Keratinocyte (primary cell): ENCODE measurements around the gene MTUS2. TPM values are rescaled to one million over a fixed set of nuclear protein-coding genes. Genes with fewer than 3 reads are reported as not detected.

Experiments used
- DNase-seq: peaks from one replicate; pipeline ENCODE4 v3.0.0-alpha.2; 2011; ENCODE audit warnings: low read depth, missing footprints, low spot score
- FAIRE-seq: peaks from 2 replicates; lab custom pipeline; 2011; peaks lifted over from hg19 to GRCh38; lab: Jason Lieb, UNC
- H2AFZ ChIP-seq: 2 replicates; pipeline ENCODE4 v1.6.0; 2012; ENCODE audit warnings: low read length, control low read depth, inconsistent platforms; ENCODE audit not compliant: control insufficient read depth
- H3K27ac ChIP-seq: 2 replicates; pipeline ENCODE4 v1.5.1; 2011; ENCODE audit warnings: low read length; ENCODE audit not compliant: control insufficient read depth, insufficient read depth
- H3K27me3 ChIP-seq: 3 replicates; pipeline ENCODE4 v1.6.0; 2011; ENCODE audit warnings: low read length; ENCODE audit not compliant: control insufficient read depth, insufficient read depth; ENCODE audit errors: extremely low read depth
- H3K36me3 ChIP-seq, 2 experiments: 2 replicates in 1 of 2; 3 replicates in 1 of 2; pipeline ENCODE4 v1.5.1; 2011; ENCODE audit warnings: low read length in 2 of 2, mild to moderate bottlenecking in 1 of 2; ENCODE audit not compliant: control insufficient read depth in 2 of 2, insufficient read depth in 2 of 2; ENCODE audit errors: extremely low read depth in 1 of 2
- H3K4me1 ChIP-seq: 3 replicates; pipeline ENCODE4 v1.5.1; 2011; ENCODE audit warnings: low read length; ENCODE audit not compliant: control insufficient read depth, insufficient read depth; ENCODE audit errors: extremely low read depth
- H3K4me2 ChIP-seq: 3 replicates; pipeline ENCODE4 v1.6.0; 2011; ENCODE audit warnings: low read depth, low read length; ENCODE audit not compliant: control insufficient read depth, insufficient read depth; ENCODE audit errors: extremely low read depth
- H3K4me3 ChIP-seq, 3 experiments: fragments of 200-600 bp in 1 of 3; sonication (generic) in 1 of 3; 2 replicates in 2 of 3; 3 replicates in 1 of 3; pipeline ENCODE4 v1.5.1; 2011 to 2016; ENCODE audit warnings: low read length in 3 of 3, mild to moderate bottlenecking in 3 of 3, control low read depth in 2 of 3, inconsistent platforms in 1 of 3, low read depth in 1 of 3, mixed read lengths in 1 of 3, mixed run types in 1 of 3, moderate library complexity in 1 of 3; ENCODE audit not compliant: control insufficient read depth in 2 of 3, insufficient read depth in 2 of 3; ENCODE audit errors: extremely low read depth in 1 of 3
- H3K79me2 ChIP-seq: 2 replicates; pipeline ENCODE4 v1.6.0; 2012; ENCODE audit warnings: low read length; ENCODE audit not compliant: control insufficient read depth, insufficient read depth
- H3K9ac ChIP-seq: 3 replicates; pipeline ENCODE4 v1.6.0; 2011; ENCODE audit warnings: low read length; ENCODE audit not compliant: control insufficient read depth, insufficient read depth; ENCODE audit errors: extremely low read depth
- H3K9me1 ChIP-seq: 3 replicates; pipeline ENCODE4 v1.6.0; 2011; ENCODE audit warnings: low read length; ENCODE audit not compliant: control insufficient read depth, insufficient read depth; ENCODE audit errors: extremely low read depth
- H3K9me3 ChIP-seq: 2 replicates; pipeline ENCODE4 v1.5.1; 2012; ENCODE audit warnings: low read depth, low read length; ENCODE audit not compliant: control insufficient read depth
- H4K20me1 ChIP-seq: 3 replicates; pipeline ENCODE4 v1.6.0; 2011; ENCODE audit warnings: low read length; ENCODE audit not compliant: control insufficient read depth, insufficient read depth; ENCODE audit errors: extremely low read depth
- EZH2 ChIP-seq: IDR thresholded peaks from one replicate; pipeline ENCODE4 v1.6.1; 2012; ENCODE audit warnings: inconsistent platforms, mild to moderate bottlenecking, low read length, moderate library complexity
- dilution Hi-C: fragments of 300-500 bp; cut with MboI; formaldehyde crosslinking; loops from one replicate; pipeline ENCODE4 v1.7.0; 2020; ENCODE audit warnings: low sequenced_read_pairs; ENCODE audit not compliant: extremely low pct_ligation_motif_present
- polyA plus RNA-seq, 5 experiments: library from polyadenylated mRNA; depleted of rRNA in 3 of 5; stranded (reverse) in 3 of 5; stranded (forward) in 1 of 5; unstranded in 1 of 5; fragments of >200 nt; gene quantifications; 1 replicate in 1 of 5; 2 replicates in 3 of 5; 3 replicates in 1 of 5; pipeline versions ENCODE4 v1.2.1 to v1.2.3, GENCODE V29; 2011 to 2012; ENCODE audit warnings: missing spikeins in 2 of 5, low read depth in 1 of 5, low replicate concordance in 1 of 5
- TF ChIP-seq, protein P1 (sequence below), 3 experiments: IDR thresholded peaks in 1 of 3; conservative IDR thresholded peaks in 1 of 3; optimal IDR thresholded peaks in 1 of 3; 2 replicates in 2 of 3; 3 replicates in 1 of 3; pipeline versions ENCODE3 to v1.5.1; 2011; ENCODE audit warnings: low read length in 3 of 3, mild to moderate bottlenecking in 3 of 3, moderate library complexity in 2 of 3, control low read depth in 1 of 3, inconsistent platforms in 1 of 3; ENCODE audit not compliant: insufficient read depth in 2 of 3; ENCODE audit errors: extremely low read depth in 1 of 3

MTUS2 gene
- polyA plus RNA-seq, 1 donor (not counting 4 experiments of a cell fraction or from before 2014, with no cell fraction given), result 0.17 TPM

GRCh38 chr13:29073755-29074154 lies 253.6 kb downstream of the MTUS2 start:
- no peak for DNase-seq
- no peak overlapping the region for H2AFZ ChIP-seq
- H3K4me3 ChIP-seq, result no peak overlapping the region
- no peaks in the 10 kb centered on the region for H3K79me2 ChIP-seq
- dilution Hi-C loops, result no loop called here
- no peaks in the 10 kb centered on the region for H4K20me1 ChIP-seq
- no peak for FAIRE-seq
- no peak overlapping the region for H3K4me2 ChIP-seq
- no peaks in the 10 kb centered on the region for H3K36me3 ChIP-seq
- TF ChIP-seq, protein P1, sequence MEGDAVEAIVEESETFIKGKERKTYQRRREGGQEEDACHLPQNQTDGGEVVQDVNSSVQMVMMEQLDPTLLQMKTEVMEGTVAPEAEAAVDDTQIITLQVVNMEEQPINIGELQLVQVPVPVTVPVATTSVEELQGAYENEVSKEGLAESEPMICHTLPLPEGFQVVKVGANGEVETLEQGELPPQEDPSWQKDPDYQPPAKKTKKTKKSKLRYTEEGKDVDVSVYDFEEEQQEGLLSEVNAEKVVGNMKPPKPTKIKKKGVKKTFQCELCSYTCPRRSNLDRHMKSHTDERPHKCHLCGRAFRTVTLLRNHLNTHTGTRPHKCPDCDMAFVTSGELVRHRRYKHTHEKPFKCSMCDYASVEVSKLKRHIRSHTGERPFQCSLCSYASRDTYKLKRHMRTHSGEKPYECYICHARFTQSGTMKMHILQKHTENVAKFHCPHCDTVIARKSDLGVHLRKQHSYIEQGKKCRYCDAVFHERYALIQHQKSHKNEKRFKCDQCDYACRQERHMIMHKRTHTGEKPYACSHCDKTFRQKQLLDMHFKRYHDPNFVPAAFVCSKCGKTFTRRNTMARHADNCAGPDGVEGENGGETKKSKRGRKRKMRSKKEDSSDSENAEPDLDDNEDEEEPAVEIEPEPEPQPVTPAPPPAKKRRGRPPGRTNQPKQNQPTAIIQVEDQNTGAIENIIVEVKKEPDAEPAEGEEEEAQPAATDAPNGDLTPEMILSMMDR (optimal IDR thresholded peaks at IDR 0.05 in 1 of 3, IDR thresholded peaks at IDR 0.05 in 1 of 3, conservative IDR thresholded peaks at IDR 0.05 in 1 of 3; ENCODE audit: extremely low read depth in 1 of 3, insufficient read depth in 2 of 3, low read length in 3 of 3), result no peak
- TF ChIP-seq EZH2, result no peak
- H3K9me1 ChIP-seq, result no peaks in the 10 kb centered on the region
- H3K9ac ChIP-seq, result no peak overlapping the region
- no peak overlapping the region for H3K27ac ChIP-seq
- no peaks in the 10 kb centered on the region for H3K27me3 ChIP-seq
- no peaks in the 10 kb centered on the region for H3K9me3 ChIP-seq
- no peaks in the 10 kb centered on the region for H3K4me1 ChIP-seq

GRCh38 chr13:29077051-29077813 lies 257.1 kb downstream of the MTUS2 start:
- no peak overlapping the region for H2AFZ ChIP-seq
- no peaks in the 10 kb centered on the region for H3K9me1 ChIP-seq
- no peak overlapping the region for H3K4me2 ChIP-seq
- no peak for TF ChIP-seq EZH2
- TF ChIP-seq, protein P1 (optimal IDR thresholded peaks at IDR 0.05 in 1 of 3, IDR thresholded peaks at IDR 0.05 in 1 of 3, conservative IDR thresholded peaks at IDR 0.05 in 1 of 3; ENCODE audit: extremely low read depth in 1 of 3, insufficient read depth in 2 of 3, low read length in 3 of 3), result no peak
- no peak overlapping the region for H3K9ac ChIP-seq
- H3K9me3 ChIP-seq, result no peaks in the 10 kb centered on the region
- FAIRE-seq (no peak), DNase-seq (no peak)
- H3K4me3 ChIP-seq, result no peak overlapping the region
- H3K4me1 ChIP-seq, result no peaks in the 10 kb centered on the region
- no peak overlapping the region for H3K27ac ChIP-seq
- no peaks in the 10 kb centered on the region for H3K27me3 ChIP-seq
- dilution Hi-C loops, result no loop called here
- no peaks in the 10 kb centered on the region for H4K20me1 ChIP-seq
- H3K36me3 ChIP-seq, result no peaks in the 10 kb centered on the region
- no peaks in the 10 kb centered on the region for H3K79me2 ChIP-seq
